Islet precursor cell (in vitro differentiated cells): ENCODE measurements around the gene EDN2.

Source experiments
- DNase-seq: peaks from one replicate; pipeline ENCODE4 v3.0.0-alpha.2; 2018

The EDN2 gene

DNA sequence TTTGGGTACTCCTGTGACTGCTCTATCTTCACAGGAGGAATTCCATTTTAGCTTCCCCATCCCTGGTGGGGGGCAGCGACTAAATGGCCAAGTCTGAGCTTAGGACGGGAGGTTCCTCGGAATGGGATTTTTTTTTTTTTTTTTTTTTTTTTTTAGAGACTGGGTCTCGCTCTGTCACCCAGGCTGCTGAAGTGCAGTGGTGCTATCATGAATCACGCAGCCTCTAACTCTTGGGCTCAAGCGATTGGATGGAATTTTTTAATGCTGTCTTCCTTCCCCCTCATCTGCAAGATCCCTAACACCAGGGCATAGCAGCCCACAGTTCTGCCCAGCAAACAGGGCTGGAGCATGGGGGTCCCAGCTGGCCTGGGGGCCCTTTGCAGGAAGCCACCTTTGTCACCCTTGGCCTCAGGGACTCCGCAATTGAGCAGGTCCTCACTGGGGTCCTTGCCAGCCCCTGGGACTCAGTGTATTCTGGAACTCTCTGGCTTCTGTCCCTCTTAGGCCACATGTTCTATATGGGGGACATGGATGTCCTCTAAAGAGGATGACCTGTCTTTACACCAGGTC, 13.1 kb upstream of the EDN2 start:
- no peak for DNase-seq

DNA sequence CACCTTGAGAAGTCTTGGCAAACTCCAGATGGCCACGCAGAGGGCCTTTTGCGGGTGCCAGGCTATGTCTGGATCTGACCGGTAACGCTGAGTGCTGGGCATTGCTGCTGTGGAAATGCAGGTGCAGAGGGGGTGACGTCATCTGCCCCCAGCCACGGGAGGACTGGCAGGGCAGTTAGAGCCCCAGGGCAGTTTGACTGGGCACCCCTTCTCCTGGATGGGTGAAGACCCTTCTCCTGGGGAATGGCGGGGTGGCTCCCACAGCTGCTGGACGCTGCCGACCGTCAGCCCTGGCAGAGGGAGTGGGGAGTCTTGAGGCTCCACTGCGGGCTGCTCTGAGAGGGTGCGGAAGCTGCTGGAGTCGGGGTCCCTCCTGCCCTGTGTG, 12.6 kb upstream of the EDN2 start:
- DNase-seq, result no peak

DNA sequence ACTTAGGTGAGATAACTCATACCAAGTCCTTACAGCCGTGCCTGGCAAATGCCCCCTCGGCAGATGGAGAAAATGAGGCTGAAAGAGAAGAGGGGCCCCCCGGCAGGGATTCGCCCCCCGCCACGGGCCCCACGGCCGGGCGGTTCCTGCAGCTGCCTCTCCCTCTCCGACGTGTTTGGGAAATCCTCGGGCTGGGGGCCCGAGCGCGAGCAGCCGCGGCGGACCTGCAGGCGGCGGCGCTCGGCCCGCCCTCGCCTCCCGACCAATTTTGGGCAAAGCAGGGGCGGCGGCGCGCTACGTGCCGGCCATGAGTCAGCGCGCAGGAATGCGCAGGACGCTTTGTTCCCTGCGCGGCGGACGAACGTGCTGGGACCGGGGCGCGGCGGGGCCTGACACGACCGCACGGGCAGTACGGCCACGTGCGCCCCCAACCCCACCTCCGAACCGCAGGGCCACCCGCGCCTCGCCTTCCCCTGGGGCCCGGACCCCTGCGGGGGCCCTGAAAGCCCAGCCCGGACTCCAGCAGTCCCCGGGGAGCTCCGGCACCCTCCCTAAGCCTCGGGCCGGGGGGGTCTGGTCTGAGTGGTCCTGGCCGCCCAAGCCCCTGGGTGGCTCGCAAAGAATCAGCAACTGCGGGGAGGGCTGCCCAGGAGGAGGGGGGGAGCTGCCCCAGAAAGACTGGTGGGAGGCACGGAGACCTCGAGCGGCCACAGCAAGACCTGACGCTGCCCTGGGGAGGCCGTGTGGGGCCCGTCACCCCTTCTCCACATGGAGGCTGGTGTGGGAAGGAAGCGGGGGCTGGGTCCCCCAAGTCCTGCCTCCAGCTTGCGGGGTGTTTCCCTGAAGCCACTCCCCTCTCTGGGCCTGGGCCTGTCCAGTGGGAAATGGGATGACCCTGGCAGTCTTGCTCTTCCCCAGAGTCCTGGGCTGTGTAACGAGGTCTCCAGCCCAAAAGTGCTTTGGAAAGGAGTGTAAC, 11.9 kb upstream of the EDN2 start:
- peak; percentile 97 for DNase-seq

DNA sequence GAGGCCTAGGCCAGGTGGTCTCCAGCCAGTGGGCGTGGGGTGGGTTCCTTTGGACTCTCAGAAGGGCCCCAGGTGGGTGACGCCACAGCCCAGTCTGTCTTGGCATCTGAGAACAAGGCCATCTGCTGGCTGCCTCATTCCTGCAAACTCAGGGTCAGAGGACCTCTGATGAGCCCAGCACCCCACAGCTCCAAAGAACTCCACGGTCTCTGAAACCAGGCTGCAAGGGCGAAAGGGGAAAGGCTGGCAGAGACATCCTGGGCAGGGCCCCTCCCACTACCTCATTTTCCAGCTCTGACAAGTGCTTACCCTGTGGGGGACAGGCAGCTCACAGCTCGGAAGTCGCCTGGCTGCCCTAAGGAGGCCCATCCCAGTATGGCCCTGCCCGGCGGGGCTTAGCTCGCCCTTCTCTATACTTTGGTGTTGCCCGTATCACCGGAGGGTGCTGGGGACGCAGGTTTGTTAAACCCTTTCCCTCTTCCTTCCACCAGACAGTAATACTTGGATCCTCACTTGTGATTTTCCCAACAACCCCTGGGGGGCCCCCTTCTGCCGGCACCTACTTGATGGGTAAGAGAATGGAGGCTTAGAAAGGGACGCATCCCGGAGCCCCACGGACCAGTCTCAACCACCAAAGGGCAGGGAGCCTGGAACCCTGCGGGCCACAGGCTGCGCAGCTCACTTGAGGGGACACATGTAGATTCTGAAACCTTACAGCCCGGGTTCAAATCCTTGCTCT, 10.9 kb upstream of the EDN2 start:
- DNase-seq, result peak; percentile 81

DNA sequence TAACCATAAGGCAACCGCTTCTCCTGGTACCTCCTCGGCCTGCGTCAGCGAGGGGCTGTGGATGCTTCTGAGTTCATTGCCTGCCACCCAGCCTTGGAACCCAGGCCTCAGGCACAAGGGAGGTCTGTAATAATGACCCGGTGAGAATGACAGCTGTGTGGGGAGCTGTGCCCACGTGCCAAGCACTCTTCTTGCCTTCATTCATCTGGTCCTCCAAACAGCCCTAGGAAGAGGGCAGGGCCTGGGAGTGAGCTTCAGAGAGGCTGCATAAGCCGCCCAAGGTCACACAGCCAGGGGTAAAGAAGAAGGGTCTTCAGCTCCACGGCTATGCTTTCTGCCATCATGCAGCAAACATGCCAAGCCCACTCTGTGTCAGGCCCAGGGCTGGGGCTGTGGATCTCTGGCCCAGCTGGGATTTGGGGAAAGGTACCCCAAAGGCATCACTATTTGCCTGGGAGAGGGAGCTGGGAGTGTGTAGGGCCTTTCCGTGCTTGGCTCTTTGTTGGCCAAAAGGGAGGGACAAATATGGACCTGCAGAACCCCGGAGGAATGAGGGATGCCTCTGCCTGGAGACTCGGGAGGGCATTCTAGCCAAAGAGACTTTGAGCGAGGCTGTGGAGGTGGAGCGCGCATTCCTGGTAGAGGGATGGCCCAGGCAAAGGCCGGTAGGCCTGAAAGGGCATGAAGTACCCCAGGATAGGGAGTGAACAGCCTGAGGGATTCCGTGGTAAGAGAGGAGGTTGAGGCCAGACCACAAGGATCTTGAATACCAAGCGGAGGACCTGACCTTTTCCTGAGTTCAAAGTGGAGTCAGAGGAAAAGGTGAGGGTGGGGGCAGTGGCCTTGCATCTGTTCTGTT, 10.1 kb upstream of the EDN2 start:
- peak; percentile 75 for DNase-seq

DNA sequence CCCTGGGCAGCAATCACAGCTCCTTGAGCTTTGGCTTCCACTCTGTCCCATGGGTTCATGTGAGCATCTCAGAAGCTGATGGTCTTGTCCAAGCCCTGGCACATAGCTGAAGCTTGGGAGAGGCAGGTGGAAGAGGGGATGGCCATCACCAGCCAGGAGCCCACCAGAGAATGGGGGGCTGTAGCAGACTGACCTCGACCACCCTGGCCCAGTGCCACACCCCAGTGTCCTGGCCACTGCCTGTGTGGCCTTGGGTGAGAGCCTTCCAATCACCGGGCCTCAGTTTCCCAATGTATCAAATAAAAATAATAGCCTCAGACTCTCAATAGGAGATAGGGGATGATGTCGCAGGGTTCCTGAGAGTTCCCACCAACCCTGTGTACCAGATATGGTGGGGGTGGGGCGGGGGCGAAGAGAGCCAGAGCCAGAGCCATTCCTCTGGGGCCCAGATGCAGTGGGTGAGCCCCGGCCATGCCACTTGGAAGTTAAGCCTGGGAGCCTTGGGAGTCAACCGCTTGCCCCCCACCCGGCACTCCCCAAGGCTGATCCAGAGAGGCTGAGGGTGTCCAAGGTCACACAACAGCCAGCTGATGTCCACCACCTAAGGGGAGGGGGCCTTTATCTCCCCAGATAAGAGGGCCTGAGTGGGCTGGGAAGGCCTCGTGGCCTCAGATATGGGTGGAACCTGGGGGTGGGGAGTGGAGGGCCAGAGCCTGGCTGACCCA, 9.3 kb upstream of the EDN2 start:
- DNase-seq, result no peak

DNA sequence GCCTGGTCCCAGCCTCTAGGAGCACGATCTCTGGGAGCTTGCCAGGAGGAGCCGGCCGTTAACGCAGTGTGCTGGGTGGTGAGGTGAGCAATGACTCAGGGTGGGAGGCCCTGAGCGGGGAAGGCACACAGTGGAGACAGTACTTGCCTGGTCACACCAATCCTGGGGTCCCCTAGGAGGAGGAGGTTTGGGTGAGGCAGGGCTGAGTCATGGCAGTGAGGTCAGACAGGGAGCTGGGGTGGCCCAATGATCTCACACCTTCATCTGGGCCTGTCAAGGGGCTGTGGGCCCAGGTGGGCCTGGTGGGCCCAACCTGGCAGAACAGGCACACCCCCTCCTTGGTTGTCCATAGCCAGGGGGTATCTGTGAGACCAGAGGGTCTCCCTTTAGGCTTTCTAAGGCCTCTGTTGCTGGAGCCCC, 8.6 kb upstream of the EDN2 start:
- peak; percentile 77 for DNase-seq

DNA sequence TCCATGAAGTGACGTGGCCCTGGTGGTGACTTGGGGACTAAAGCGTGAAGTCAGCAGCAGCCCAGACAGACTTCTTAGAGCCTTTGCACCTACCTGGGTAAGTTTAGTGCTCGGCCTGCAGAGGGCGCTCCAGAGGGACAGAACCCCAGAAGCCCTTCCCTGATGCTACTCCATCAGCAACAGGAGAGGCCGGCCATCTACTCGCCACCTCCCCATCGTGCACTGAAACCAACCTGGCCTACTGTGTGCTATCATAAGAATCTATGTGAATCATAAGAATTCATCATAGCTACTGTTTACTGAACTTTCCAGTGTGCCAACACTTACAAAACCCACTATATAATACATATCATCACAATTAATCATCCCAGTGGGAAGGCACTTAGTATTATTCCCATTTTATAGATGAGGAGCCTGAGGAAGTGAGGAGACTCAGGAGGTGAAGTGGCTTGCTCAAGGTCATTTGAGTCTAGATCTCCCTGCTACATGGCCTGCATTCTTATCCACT, 7.9 kb upstream of the EDN2 start:
- DNase-seq, result no peak

DNA sequence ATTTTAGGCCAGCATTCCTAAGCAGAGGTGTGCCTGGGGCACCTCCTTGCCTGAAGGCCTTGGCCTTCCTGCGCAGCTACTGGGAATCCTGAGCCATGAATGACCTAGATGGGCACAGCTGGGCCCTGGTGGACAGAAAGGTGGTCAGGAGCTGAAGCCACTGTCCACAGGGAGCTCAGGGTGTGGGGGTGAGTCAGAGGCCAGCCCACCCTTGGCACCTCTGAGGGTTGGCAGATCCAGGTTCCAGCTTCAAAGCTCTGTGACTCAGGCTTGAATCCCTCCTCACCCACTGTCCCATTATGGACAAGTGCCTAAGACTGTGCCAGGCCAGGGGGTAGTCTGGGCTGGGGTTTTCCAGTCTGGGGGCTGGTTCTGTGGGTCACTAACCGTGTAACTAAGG, 6.4 kb upstream of the EDN2 start:
- no peak for DNase-seq

DNA sequence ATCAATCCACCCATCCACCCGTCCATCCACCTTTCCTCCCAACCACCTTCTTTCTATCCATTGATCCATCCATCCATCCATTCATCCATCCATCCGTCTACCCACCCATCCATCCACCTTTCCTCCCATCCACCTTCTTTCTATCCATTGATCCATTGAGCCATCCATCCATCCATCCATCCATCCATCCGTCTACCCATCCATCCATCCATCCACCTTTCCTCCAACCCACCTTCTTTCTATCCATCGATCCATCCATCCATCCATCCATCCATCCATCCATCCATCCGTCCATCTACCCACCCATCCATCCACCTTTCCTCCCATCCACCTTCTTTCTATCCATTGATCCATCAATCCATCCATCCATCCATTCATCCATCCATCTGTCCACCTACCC, 5.1 kb upstream of the EDN2 start:
- DNase-seq, result no peak

DNA sequence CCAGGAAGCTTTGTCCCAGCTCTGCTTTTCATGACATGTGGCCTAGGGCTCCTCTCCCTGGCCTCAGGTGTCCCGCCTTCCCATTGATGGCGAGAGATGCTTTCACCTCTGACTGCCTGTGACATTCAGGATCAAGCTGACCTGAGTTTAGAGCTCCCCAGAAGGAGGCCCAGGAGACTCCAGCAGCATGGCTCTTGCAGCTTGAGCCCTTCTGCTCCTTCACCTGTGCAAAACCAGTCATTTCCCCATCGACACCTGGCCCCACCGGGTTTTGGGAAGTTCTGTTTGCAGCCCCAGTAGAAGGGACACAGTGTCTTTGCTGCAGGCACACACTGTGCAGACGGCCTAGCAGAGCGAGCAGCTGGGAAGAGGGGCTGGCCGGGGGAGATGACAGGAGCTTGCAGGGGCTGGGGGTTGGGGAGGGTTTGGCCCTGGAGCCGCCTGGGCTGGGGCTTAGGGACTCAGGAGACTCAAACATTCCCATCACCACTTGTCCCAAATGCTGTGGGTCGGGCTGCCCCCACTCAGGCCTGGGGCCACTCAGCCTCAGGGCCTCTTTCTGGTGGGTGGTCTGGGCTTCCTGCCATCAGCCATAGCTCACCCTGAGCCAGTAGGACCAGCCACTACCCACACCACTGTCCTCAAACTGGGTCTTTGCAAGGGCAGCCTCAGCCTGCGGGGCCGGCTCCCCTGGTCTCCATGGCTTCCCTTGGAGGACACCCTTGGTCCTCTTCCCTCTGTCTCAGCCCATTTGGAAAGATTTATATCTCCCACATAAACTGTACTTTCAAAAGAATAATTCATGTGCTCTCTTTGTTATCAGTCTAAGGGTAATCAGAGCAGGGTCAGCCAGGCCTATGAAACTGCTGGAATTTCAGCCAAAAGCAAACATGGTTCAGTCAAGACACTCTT, 3.8 kb upstream of the EDN2 start:
- DNase-seq, result no peak

DNA sequence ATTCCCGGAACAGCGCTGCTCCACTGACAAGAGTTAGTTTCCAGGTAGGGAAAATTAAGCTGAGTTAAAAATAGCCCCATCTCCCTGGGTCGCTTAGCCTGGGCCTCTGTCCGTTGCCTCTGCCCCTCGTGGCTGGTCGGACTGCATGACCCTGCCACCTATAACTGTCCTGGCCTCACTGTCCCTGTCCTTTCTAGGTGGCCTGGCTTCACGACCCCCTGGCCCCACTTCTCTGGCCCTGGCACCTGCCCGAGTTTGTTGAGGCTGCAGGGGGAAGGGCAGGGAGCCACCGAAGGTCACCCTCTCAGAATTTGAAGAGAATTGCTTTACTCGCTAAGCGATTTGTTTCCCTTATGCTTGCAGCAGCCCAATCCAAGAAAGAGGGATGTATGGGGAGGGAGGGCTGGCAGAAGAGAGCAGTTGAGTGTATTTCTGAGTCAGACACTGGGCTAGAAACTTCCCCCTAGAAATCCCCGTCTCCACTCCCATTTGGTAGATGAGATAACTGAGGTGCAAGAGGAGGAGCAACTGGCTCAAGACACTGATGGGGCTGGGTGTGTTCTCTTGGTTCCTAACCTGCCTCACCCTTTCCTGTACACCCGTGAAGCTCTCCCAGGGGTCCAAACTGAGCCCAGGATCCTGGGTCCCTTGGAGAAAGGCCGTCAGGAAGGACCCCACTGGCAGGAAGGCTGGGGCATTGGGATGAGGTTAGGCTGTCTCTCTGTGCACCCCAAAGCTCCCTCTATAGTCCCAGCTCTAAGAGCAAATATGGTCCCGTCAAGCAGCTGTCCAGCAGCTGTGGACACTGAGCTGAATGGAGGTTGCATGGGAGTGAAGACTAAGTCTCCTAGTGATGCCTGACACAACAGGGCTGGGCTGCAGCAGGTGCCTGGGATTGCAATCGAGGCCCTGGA, 2.9 kb upstream of the EDN2 start:
- no peak for DNase-seq

DNA sequence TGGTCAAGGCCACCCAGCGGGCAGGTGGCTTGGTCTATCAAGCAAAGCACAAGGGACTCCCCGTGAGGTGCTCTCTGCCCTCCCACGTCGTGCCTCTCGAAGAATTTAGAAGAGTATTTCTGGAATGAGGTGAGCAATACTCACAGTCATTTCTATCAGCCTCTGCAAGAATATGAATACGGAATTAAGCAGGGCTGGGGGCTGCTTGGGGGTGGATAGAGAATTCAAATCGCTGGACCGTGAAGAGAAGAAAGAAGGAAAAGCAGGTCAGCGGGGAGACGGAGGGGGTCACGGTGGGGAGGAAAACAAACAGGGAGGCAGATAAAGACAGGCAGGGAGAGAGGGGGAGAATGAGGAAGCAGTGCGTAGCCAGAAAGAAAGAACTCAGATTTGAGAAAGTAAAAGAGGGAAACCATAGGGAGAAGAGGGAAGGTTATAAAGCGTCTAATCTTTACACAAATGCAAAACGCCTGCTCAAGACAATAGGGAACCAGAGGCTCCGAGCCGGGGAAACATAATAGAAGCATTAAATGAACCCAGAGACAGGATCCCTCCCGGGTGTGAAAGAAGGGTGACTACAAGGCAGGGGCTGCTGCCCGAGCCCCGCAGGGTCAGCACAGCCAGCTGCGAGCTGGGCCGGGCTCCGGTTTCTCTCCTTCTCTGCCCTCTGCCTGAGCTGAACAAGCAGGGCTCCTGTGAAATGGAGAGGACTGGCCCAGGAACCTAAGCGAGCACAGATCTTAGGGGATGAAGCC, 2.1 kb upstream of the EDN2 start:
- DNase-seq, result peak; percentile 89

DNA sequence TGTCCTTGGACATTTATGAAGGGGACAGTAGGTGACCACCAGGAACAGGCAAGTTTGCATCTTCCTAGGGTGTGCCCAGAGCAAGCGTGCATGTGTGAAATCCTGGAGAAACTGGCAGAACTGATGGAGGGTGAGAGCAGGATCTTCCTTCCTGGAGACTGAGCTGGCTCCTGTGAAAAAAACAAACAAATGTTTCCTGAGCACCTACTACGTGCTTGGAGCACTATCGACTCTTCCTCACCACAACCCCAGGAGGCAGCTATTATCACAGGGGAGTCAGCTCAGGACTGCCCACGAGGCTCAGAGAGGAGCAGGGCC, 1.5 kb upstream of the EDN2 start:
- DNase-seq, result no peak

DNA sequence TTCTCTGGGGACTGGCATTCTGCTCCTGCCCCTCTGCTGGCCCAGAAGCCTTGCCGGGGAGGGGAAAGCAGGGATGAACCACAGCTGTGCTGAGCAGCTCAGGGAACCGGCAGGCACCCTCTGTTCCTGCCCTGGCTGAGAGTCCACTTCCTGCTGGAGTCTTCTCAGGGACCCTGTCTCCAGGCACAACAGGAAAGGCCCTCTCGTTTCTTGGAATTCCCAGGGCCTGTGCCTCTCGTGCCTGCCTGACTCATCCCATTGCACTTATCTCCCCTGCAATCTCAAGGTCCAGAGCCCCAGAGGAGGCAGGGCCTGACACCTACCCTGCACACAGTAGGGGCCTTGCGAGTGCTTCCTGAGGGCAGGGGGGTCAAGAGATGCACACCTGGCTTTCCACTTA, 1.1 kb upstream of the EDN2 start:
- DNase-seq, result peak; percentile 98

DNA sequence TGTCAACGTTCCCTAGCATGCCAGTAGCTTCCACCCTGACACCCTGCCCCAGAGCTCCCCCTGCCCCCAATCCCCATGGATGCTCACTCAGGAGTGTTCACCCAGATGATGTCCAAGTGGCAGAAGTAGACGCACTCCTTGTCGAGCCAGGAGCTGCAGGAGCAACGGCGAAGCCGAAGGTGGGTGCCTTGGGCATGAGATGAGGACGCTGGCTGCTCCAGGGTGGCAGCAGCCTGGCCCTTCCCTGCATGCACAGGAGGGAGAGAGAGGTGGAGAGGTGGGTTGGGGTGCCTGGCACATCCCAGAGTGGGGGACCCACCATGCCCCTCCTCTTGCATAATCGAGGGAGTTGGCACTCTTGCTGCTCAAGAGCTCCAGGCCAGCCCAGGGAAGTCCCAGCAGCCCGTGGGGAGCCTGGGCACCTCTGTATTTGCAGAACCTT, 502 bp downstream of the EDN2 start:
- no peak for DNase-seq

DNA sequence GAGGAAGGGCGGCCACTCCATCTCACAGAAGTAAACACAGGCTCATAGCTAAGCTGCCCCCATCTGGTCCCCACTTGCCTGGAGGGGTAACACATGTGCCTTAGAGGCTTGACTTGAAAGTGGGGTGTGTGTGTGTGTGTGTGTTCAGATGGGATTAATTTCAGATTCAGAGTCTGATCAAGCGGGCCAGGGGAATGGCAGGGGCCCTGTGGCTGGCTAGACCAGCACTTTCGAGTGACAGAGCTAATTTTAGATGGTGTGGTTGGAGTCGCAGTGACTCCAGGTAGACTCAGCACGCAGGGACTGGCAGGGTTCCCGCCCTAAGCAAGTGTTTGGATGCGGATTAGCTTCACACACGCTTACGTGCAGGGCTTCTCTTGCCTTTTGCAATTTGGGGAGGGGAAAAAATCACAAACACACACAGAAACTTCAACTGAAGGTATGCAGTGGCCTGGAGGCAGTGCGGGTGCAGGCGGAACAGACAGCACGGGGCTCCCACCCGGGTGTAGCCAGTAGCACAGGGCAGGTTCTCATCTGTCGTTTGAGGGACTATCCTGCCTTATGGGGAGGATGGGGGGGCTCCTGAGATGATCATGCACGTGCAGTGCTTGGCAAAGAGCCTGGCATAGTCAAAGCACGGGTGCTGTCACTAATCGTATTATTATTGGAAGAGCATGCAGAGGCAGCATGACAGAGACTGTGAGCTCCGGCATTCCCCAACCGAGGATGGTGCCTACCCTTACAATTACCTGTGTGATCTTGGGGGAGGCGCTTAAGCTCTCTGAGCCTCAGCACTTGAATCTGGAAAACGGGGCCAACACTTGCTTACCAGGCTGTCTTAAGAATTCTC, 1.3 kb downstream of the EDN2 start:
- no peak for DNase-seq
